HG03060 (cell line): ENCODE results near the gene MTUS2.
"Not testable (repeated sequence)": the region's sequence is repeated elsewhere in the genome, so short reads cannot be mapped to it uniquely, and the experiment has no call there.

Source experiments
- ATAC-seq: cut with Tn5 transposase; IDR thresholded peaks from one replicate; pipeline ENCODE4 v1.9.1; 2021; ENCODE audit warnings: low read depth, moderate number of reproducible peaks; ENCODE audit not compliant: unreplicated experiment

MTUS2 gene

DNA sequence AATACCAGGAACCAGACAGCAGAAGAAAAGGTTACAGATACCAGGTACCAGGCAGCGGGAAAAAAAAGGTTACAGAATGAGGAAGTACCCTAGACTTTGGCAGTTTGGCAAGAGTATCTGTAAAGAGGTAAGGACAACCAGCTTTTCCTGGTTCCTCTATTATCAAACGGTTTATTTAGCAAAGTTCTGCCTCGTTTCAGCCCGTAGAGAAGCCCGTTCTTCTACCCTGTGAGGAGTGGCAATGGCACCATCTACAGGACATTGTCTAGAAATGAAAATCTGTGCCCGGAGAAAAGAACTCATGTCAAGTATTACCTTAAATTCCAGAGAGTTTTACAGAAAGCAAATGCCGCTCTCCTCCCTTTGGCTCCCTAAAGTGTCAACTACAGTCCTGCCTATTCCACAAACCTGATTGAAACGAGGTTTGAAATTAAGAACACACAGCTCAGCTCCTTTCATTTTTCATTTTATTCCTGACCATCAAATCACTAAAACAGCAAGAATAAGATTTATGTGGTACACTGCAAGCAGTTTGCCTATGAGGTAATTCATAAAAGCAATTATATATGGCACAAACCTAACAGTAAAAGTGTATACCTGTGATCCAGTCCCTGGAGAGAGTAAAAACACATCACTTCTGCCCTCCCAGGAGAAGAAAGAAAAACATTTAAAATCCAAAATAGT lies 549.1 kb downstream of the MTUS2 start:
- ATAC-seq = no peak

DNA sequence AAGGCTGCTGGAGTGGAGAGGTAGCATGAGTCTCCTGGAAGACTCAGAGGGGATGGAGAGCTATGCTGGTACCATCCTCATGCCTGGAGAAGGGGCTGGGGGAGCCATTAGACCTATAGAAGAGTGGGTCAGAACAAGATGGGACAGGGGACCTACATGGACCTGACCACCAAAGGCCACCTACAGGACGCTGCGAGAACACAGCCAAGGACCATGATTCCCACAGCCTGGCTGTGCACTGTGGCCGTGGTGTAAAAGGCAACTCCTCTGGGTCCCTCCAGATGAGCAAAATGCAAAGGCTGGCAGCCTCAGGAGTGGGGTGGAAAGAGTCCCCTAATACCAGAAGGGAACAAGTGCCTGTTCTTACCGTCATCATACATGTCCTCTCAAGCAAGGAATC lies 559.1 kb downstream of the MTUS2 start:
- no peak for ATAC-seq

DNA sequence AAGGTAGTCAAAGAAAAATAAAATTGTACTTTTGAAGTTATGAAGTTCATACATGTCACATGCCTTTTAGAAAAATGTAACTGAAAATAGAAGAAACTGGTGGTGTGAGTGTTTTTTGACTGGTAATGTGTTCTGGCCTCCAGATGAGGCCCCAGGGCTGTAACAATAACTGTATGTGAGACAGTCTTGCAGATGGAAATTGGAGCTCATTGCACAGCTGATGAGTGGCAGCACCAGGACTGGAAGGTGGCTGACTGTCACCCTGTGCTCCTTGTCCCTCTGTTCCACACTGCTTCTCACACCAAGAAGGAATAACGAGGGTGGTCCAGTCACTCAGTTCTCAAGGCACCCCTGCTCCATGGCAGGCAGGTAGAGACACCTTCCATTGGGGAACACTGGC lies 559.7 kb downstream of the MTUS2 start:
- no peak for ATAC-seq

DNA sequence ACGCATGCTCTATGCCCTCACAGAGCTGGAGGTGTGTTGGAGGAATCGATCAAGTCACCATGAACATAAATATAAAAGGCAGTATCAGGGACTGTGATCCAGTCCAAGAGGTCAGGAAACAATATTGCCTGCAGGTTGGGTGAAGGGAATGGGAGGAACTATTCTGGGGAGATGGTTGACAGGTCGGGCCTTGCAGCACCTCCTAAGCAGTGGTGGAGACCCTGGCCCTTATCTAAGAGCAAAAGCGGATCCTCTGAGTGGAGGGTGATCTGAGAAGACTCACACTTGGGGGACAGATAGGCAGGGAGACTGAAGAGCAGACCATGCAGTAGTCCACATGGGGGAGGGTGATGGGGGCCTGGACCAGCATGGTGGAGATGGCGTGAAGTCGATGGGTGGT lies 561.9 kb downstream of the MTUS2 start:
- ATAC-seq = no peak

DNA sequence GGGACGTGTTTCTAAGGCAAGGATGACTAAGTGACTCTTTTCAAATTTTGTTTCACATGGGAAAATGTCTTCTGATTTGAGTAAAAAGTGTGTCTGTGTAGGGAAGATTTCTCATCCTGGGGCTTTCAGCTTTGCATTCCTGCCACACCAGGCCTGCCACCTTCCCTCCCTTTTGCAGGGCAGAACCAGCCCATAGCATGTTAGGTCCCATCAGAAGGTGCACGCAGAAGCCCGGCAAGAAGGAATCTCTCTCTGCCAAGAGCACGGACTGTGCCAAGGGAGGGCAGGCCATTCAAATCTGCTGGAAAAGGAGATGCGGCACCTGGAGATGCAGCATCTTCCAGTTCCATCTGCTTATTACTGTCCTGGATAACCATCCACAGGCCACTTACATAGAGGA lies 563.3 kb downstream of the MTUS2 start:
- ATAC-seq = no peak

DNA sequence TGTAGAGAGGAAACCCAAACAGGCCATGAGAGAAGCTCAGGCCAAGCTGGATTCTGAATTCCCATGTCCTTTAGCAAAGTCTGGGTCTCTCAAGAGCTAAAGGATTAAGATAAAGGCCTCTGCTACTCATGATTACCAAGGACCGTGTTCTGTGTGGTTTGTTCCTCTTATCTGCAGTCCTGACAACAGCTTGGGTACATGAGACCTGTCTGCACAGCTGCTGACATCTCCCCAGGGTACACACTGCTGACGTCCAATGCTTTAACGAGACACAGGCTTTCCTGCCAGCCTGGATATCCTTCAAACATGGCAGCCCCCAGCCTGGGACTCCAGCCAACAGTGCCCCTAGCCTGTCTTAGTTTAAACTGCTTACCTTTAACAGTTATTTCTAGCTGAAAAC lies 564.3 kb downstream of the MTUS2 start:
- ATAC-seq = no peak

DNA sequence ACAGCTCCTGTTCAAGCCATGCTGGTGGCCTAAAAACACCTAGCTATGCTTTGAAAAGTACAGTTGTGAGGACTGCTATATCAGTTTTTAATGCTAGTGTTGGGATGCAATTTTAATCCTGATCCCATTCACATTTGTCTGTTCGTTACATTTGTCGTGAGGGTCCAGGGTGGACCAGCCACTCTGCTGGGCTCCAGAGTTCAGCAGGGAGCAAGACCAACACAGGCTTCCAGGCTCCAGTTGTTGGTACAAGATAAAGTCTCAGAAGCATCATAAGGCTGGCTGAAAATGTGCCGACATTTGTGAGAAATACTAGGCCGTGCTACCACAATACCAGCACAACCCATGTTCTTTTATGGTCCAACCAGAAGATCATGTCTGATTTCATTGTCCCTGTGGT lies 564.7 kb downstream of the MTUS2 start:
- no peak for ATAC-seq

DNA sequence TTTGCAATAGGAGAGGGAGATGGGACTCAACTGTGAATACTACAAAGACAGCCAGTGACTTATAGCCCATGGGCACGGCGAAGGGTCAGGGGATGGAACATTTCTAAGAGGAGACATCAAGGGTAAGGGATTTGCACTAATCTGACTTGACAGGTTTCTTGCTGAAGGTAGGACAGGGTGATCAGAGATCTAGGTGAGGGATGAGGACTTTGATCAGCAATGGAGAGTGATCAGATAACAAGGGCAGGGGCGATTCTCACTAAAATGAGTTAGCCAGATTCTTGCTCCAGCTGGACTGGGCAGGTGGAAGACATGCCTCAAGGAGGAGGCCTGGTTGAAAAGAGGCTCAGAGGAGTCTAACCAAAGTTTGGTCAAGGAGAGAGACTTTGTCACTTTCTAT lies 566.1 kb downstream of the MTUS2 start:
- ATAC-seq = no peak

DNA sequence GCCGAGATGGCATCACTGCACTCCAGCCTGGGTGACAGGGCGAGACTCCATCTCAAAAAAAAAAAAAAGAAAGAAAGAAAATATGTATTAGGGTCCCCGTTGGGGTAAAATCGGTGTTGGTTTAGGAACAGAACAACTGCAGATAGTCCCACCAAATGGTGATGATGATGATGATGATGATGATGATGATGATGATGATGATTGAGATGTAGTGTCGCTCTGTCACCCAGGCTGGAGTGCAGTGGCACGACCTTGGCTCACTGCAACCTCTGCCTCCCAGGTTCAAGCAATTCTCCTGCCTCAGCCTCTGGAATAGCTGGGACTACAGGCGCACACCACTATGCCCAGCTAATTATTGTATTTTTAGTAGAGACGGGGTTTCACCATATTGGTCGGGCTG lies 570.5 kb downstream of the MTUS2 start:
- not testable (repeated sequence) for ATAC-seq

DNA sequence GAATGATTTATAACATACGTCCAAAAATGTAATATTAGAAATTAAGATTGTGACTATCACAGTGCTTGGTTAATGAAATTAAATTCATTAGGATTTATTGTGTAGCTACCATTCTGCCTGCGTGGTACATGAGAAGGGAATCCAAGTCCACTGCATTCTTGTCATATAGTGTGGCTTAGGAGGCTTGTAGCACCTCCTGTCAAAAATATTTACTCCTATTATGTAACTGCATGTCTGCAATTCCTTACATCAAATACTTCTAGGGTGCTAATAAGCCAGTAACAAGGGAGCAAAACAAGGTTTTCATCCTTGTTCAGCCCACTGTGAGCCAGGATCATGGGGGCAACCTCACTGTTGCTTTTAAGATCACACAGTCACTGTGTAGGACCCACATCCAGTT lies 576.3 kb downstream of the MTUS2 start:
- ATAC-seq = no peak

DNA sequence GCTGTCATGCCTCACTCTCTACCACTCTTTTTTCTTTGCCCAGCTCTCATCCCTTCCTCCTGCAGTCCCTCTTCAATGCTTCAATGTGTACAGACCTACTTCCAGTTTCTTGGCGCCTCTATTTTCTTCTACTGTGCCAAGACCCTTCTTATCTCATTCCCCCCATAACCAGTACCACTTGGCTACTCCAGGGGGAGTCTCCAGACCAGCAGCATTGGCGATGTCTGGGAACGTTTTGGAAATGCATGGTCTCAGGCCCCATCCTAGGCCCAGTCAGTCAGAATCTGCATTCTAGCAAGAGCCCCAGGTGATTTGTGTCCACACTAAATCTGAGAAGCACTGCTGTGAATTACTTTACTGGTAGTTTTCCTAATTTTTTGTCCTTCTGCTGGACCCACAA lies 577.1 kb downstream of the MTUS2 start:
- no peak for ATAC-seq

DNA sequence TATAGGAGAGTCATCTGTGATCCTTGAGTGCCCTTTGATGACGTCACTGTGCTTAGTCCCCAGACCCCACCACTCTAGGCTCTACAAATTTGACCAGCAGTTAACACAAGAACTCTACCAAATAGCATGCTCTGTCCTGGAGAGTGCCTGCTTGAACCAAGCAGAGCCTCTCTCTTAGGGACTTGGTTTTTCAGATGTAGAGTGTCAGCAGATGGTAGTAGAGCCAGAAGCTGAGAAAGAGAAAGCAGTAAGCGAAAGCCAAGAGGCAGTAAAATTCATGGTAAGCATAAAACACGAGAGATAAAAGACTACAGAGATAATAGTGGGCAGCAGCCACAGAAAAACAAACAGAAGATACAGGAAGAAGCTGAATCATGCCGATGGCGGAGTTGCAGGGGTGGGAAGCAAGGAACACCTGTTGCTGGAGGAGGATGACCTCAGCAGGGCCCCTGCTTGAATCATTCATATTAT lies 582.1 kb downstream of the MTUS2 start:
- no peak for ATAC-seq

DNA sequence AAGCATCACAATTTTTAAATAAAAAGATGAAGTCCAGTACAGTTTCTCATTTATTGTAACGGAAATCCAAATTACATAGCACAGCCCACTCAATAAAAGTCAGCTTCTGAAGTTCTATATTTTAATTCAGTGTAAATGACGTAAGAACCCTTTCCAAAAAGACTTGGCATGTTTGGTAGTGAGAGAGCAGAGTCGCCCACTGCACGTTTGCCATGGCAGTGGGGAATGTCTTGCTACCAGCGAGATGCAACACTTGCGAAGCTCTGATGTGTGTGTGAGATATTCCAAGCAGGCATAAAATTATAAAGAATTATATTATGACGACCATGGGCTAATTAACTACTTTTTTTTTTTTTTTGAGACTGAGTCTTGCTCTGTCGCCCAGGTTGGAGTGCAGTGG lies 585.3 kb downstream of the MTUS2 start:
- no peak for ATAC-seq

DNA sequence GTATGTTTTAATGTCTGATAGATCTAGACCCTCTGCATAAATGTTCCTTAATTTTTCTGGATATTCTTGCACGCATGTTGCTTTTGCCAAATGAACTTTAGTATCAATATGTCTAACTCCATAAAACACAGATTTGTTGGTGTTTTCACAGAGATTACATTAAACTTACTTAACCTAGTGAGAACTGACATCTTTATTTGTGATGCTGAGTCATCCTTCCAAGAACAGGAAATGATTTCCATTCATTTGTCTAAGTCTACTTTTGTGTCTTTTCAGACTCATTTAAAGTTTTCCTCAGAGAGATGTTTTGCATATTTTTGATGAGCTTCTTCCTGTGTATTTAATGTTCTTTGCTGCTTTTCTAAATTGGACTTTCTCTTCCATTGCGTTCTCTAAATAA lies 591.3 kb downstream of the MTUS2 start:
- no peak for ATAC-seq

DNA sequence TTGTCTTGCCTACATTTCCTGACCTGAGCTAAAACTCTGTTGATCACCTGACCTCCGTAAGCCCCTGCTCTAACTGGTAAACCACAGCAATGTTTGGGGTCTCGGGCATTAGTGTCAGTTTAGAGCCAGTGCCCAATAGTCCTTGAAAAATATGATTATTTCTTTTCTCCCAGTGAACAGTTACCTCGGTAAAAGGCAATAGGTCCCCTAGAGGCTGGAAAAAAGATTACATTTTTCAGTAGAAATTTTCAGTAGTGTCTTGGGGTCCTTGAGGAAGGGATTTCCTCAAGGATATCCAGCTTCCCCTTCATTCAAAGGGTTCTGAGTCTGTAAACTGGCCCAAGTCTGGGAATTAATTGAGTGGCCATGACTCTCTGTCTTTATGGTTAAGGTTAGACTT lies 597.9 kb downstream of the MTUS2 start:
- ATAC-seq = no peak

DNA sequence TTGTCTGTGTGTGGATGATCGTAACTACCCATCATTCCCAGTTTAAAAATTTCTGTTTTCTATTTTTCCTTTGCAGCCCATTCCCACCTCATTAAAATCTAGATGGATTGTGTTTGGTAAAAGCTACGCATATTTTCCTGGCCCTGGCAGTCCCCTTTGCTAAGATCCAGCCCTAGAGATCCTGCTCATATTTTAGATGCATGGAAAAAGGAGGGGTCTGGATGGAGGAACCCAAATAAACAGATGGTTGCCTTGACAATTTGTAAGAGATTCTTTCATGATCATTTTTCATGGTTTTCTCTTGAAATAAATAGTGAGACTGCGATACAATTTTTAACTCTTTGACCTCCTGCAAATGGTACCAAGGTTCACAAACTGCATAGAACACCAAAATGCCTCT lies 601.0 kb downstream of the MTUS2 start:
- no peak for ATAC-seq

DNA sequence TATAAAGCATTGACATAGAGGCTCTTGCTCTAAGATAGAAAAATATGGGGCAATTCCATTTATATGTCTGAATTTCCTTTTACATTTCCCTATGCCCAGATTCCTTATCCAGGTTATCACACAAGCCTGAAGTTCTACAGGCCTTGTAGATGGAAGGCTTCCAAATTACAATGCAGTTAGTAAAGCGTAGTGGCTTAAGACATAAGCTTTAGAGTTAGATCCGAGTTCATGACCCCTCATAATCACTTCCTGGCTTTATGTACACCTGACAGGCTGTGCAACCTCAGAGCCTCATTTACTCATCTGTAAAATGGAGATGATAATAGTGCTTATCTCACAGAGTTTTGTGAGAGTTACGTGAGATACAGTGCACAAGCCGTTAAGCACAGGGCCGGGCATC lies 601.9 kb downstream of the MTUS2 start:
- ATAC-seq = no peak

DNA sequence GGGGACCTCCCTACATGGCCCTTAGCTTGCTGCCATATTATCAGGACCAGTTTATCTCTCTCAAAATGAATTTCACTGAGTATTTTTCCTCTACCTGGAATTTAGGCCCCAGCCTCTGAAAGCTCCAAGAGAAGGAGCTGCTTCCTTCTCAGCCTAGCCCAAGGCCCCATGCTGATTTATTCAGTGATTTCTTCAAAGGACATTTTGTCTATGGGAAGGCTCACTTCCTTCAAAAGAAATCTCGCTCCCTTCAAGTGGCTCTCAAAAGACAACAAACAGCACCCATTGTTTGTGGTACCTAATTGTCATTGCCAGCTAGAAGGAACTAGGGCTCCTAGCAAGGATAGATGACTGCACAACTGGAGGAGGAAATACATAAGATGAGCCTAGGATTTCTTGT lies 602.9 kb downstream of the MTUS2 start:
- ATAC-seq = no peak

DNA sequence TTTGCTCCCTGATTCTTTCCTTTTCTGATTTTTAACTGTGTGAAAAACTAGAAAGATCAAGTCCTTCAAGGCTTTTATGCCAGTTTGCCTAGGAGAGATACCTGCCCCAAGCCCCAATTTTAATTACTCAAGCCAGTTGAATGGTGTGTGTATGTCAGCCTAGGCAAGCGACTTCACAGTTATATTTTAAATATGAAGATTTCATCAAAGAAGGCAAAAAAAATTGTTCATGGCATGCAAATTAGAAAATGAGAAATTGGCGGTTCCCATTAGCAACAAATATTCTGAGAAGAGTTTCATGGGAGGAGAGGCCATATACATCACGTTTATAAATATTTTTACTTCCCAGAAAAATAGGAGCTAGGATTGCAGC lies 607.8 kb downstream of the MTUS2 start:
- ATAC-seq = no peak

DNA sequence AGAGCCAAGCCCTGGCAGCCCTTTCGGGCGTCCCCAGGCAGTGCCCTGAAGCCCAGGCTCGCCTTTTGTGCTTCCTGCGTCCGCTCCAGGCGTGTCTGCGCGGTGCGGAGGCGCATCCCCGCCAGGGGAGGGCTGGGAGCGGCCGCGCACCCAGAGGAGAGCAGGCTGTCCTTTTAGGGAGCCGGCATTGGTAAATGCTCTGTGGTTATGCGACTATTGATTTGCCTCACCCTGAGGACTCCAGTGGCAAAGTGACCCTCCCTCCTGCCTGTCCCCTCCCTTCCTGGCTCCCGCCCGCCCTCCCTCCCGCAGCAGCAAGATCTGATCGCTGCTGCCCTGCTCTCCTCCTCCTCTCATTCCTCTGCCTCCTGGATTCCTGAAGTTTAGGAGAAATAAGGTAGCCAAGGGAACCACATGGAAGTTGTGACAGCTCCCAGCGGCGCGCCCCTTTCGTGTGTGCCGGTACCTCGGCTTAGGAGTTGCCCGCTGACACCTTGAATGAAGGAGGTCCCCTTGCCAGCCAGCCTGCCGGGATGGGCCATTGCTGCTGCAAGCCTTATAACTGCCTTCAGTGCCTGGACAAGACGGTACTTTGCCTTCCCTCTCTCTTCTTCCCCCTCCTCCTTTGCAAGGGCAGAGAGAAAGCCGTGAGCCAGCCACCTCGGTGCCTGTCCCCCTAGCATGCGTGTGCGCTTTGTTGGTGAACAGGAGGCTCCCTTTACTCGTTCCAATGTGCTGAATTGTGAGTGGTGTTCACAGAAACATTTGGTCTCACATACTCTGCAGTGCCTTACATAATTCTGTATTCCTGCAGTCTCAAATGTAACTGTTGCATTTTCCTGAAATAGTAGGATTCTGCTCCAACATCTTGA lies 608.4 kb downstream of the MTUS2 start:
- no peak for ATAC-seq

DNA sequence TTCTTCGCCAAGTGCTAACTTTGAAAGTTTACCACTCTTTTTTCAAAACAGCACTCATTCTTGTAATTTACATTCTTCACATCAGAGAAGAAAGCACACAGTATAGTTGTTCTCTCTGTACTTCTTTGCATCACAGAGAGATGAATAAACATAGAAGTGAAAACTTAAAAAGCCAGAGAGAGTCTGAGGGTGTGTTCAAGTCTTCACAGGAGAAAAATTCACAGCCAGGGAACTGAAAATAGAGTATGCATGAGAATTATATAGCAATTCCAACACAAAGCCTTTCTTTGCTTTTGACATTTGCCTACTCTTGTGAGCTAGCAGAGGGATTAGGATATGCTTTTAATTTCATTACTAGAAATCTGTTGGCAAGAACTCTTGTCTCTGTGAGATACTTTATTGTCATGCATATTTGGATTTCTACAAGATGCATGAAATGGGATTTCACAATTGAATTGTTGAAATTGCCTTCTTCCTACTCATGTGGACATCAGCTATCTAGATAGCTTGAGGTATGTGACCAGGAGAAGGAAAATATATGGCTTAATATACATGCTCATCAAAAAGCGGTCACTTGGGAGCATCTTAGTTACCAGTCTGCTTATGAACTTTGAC lies 609.3 kb downstream of the MTUS2 start:
- no peak for ATAC-seq
